Adrenal gland (tissue), 12 donors: Measurements from ENCODE around the gene HDDC3. TPM values are rescaled to one million over a fixed set of nuclear protein-coding genes. Genes with fewer than 3 reads are reported as not detected.
A peak's percentile ranks its signal among the peaks of the same experiment; 100 is the strongest.
"Not testable (repeated sequence)": the region's sequence is repeated elsewhere in the genome, so short reads cannot be mapped to it uniquely, and the experiment has no call there.

ENCODE experiments used
- DNase-seq, 7 donors: peaks; one replicate each; pipeline ENCODE4 v3.0.0-alpha.2; 2019 to 2020
- H3K27ac ChIP-seq, 5 donors: fragments of 200-600 bp; sonication (generic) in 4 of 5; 1 replicate in 3 of 5; 2 replicates in 2 of 5; pipeline versions ENCODE4 v1.5.1 to v1.8.0; 2016 to 2020; ENCODE audit warnings: mild to moderate bottlenecking in 1 of 5
- H3K27me3 ChIP-seq: fragments of 200-600 bp; 2 replicates; pipeline ENCODE4 v1.8.0; 2021
- H3K36me3 ChIP-seq, 2 donors: fragments of 200-600 bp; replicated peaks in 1 of 2; 1 replicate in 1 of 2; 2 replicates in 1 of 2; pipeline versions ENCODE4 v1.5.1 to v1.8.0; 2018 to 2022
- H3K4me1 ChIP-seq, 2 donors: fragments of 200-600 bp; replicated peaks in 1 of 2; 1 replicate in 1 of 2; 2 replicates in 1 of 2; pipeline versions ENCODE4 v1.5.1 to v1.8.0; 2018 to 2021
- H3K4me3 ChIP-seq, 4 donors: fragments of 200-600 bp; sonication (generic) in 3 of 4; one replicate each; pipeline ENCODE4 v1.5.1; 2016 to 2018
- H3K9me3 ChIP-seq, 3 donors: fragments of 200-600 bp; sonication (generic) in 1 of 3; replicated peaks in 1 of 3; 1 replicate in 2 of 3; 2 replicates in 1 of 3; pipeline versions ENCODE4 v1.5.1 to v1.8.0; 2016 to 2021
- POLR2A ChIP-seq, 2 donors: fragments of 450-650 bp; IDR thresholded peaks; one replicate each; pipeline ENCODE4 v1.6.1; 2017; ENCODE audit warnings: antibody characterized with exemption in 2 of 2, mild to moderate bottlenecking in 2 of 2, moderate library complexity in 1 of 2
- WGBS, 4 donors: extraction: QIAGEN DNeasy Blood & Tissue Kit in 2 of 4; methylation state at CpG; one replicate each; pipeline versions ENCODE4 v1.1.5 to v1.1.7; 2013 to 2017; 5-methylcytosine and 5-hydroxymethylcytosine counted together
- intact Hi-C, 2 donors: fragments of 100-400 bp; cut with DNase I; formaldehyde crosslinking; loops; one replicate each; pipeline versions ENCODE4 v1.14.1 to v1.15.0; 2022 to 2023
- polyA plus RNA-seq, 3 donors: library from polyadenylated mRNA; stranded (reverse); fragments of 200-250 nt in 2 of 3; fragments of 350-450 nt in 1 of 3; fragmentation: Illumina TruSeq in 1 of 3; extraction: RNeasy Lipid Tissue Mini Kit (QIAGEN cat#74804) in 1 of 3; gene quantifications; one replicate each; pipeline ENCODE4 v1.2.3, GENCODE V29; 2013 to 2014
- total RNA-seq, 9 donors: library from RNA; depleted of rRNA in 4 of 9; stranded (reverse); fragments of >200 nt in 4 of 9; fragments of 120-200 nt in 1 of 9; fragmentation: NEBNext Ultra II Directional in 1 of 9; extraction: Animal tissue kit (Norgen Biotek cat#: 25700) in 1 of 9; gene quantifications; one replicate each; pipeline versions ENCODE4 v1.1.0 to v1.2.4, GENCODE V29; 2013 to 2023
- TF ChIP-seq, protein P1 (sequence below), 6 experiments: fragments of 450-650 bp in 4 of 6; fragments of 200-600 bp in 2 of 6; sonication (generic) in 1 of 6; IDR thresholded peaks; 1 replicate in 5 of 6; 2 replicates in 1 of 6; pipeline versions ENCODE4 v1.5.1 to v1.8.0; 2016 to 2021; ENCODE audit warnings: antibody characterized with exemption in 6 of 6, mild to moderate bottlenecking in 2 of 6, moderate library complexity in 1 of 6
- donor health status: healthy with polysubstance abuse.
- donor health status: Bipolar disorder and iron deficiency.
- donor health status: DM: yes; HTN: yes; CAD: no.
- donor health status: DM: no; HTN: no; CAD: no.
- donor health status: DM: no; HTN: no; CAD: no.
- donor health status: DM: yes; HTN: yes; CAD: no.

Gene HDDC3
- total and polyA plus RNA-seq, 12 donors: 14.6 to 40.2 (median 27.7) TPM

DNA sequence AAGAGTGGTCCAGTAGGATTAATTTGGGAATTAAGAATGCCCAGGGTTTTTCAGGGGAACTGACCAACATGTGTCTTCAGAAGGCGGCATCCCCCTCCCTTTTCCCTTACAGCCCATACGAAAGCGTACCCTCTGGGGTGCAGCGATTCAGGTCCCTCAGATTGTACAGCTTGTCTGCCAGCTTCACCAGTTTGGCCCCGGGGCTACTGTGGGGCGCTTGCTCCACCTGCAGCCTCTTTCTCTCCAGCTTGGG, 848 bp downstream of the HDDC3 start:
- TF ChIP-seq, protein P1, sequence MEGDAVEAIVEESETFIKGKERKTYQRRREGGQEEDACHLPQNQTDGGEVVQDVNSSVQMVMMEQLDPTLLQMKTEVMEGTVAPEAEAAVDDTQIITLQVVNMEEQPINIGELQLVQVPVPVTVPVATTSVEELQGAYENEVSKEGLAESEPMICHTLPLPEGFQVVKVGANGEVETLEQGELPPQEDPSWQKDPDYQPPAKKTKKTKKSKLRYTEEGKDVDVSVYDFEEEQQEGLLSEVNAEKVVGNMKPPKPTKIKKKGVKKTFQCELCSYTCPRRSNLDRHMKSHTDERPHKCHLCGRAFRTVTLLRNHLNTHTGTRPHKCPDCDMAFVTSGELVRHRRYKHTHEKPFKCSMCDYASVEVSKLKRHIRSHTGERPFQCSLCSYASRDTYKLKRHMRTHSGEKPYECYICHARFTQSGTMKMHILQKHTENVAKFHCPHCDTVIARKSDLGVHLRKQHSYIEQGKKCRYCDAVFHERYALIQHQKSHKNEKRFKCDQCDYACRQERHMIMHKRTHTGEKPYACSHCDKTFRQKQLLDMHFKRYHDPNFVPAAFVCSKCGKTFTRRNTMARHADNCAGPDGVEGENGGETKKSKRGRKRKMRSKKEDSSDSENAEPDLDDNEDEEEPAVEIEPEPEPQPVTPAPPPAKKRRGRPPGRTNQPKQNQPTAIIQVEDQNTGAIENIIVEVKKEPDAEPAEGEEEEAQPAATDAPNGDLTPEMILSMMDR (IDR thresholded peaks at IDR 0.05): no peak
- TF ChIP-seq POLR2A (IDR thresholded peaks at IDR 0.05): peak in 1 of 2 donors; percentile 48
- 16 to 22% (median 21%) methylated on average over 6 of the region's 6 CpGs for WGBS, 4 donors
- Histone ChIP-seq H3K27me3 (no peaks in the 10 kb centered on the region), H3K4me1 (peaks cover 33 to 52% of the 10 kb centered on the region in 2 donors), H3K27ac (peak overlapping the region; percentile 74 to 95 (median 89)), H3K9me3 (no peaks in the 10 kb centered on the region), H3K36me3 (no peaks in the 10 kb centered on the region), H3K4me3 (peak overlapping the region in 1 of 4 donors; percentile 70)
- intact Hi-C loops: no loop called here
- no peak for DNase-seq

DNA sequence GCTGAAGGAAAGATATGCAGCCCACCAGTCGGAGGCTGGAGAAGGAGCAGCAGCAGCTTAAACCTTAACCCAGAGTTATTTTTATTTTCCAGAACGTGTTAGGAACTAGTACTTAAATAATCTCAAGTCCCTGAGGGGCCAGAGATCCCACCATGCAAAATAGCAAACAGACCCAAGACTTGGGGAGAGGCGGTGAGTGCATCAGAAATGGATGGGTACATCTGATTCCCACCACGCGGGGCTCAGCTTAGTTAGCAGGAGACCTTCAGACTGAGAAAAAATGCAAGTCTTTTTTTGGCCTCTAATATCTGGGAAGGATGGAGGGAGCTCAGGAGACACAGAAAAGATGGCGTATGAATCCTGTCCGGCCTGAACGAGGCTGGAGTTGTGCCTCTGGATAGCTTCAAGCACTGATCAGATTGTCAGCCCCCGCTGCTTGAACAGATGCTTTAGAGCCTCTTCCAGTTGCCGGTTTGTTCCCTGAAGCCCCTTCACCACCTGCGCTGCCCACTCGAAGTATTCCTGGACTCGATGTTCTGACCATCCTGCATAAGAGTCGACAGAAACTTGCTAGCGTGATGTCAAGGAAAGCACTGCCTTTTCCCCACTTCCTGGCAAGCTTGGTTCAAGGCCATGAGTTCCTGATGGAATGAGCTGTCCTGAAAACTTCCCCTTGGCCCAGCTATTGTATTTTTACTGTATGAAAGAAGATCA, 1.3 kb downstream of the HDDC3 start:
- TF ChIP-seq, protein P1 (IDR thresholded peaks at IDR 0.05): no peak
- TF ChIP-seq POLR2A (IDR thresholded peaks at IDR 0.05): no peak

DNA sequence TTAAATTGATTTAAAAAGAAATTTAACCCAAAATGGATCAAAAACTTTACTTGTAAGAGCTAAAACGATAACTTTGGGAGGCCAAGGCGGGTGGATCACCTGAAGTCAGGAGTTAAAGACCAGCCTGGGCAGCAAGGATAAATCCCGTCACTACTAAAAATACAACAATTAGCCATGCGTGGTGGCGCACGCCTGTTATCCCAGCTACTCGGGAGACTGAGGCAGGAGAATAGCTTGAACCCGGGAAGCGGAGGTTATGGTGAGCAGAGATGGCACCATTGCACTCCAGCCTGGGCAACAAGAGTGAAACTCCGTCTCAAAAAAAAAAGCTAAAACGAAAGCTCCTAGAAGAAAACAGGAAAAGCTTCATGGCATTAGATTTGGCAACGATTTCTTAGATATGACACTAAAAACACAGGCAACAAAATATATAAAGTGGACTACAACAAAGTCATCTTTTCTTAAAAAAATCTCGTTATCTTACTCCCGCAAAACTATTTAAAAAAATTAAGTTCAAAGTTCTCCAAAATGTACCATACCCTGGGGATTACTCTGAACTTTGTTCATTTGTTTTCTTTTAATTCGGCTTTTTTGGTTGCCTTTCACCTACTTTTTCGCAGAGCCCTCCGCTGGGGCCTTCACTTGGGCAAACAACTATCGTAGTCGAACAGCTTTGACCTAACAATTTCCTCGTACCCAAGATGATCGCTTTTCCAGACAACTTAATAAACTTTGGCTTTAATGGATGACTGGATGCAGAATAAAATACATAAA, 2.9 kb downstream of the HDDC3 start:
- intact Hi-C loops: no loop called here
- H3K27ac ChIP-seq: peak overlapping the region; percentile 67 to 95 (median 89)
- TF ChIP-seq, protein P1 (IDR thresholded peaks at IDR 0.05): no peak
- no peak for TF ChIP-seq POLR2A (IDR thresholded peaks at IDR 0.05)
- H3K4me1 ChIP-seq: peaks cover 19 to 36% of the 10 kb centered on the region in 2 donors
- H3K27me3 ChIP-seq: no peaks in the 10 kb centered on the region
- 55 to 60% (median 59%) methylated on average over 21 of the region's 21 CpGs for WGBS, 4 donors
- no peaks in the 10 kb centered on the region for H3K36me3 ChIP-seq
- DNase-seq: no peak
- peak overlapping the region in 2 of 4 donors; percentile 60 to 64 for H3K4me3 ChIP-seq
- H3K9me3 ChIP-seq: no peaks in the 10 kb centered on the region

More for the DNA sequence above, 1.3 kb downstream of the HDDC3 start:
- peak in 6 of 7 donors; percentile 59 to 73 (median 67) for DNase-seq
- peak overlapping the region; percentile 76 to 95 (median 89) for H3K27ac ChIP-seq
- H3K27me3 ChIP-seq: no peaks in the 10 kb centered on the region
- H3K4me3 ChIP-seq: peak overlapping the region in 1 of 4 donors; percentile 64
- intact Hi-C loops: no loop called here
- 43 to 60% (median 52%) methylated on average over 15 of the region's 15 CpGs for WGBS, 4 donors
- H3K9me3 ChIP-seq: no peaks in the 10 kb centered on the region
- H3K4me1 ChIP-seq: peaks cover 28 to 47% of the 10 kb centered on the region in 2 donors
- H3K36me3 ChIP-seq: no peaks in the 10 kb centered on the region

DNA sequence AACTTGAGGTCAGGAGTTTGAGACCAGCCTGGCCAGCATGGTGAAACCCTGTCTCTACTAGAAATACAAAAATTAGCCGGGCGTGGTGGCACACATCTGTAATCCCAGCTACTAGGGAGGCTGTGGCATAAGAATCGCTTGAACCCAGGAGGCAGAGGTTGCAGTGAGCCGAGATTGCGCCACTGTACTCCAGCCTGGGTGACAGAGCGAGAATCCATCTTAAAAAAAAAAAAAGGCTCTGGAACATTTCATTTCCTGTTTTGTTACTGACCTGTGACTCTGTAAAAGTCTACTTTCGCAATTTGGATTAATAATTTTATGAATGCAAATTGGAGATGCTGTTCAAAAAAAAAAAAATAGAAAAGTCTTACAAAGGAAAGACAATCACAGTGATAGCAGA, 4.2 kb downstream of the HDDC3 start:
- peak overlapping the region in 2 of 5 donors; percentile 29 to 95 for H3K27ac ChIP-seq
- H3K4me3 ChIP-seq, DNase-seq, H3K36me3 ChIP-seq, H3K9me3 ChIP-seq, H3K27me3 ChIP-seq, intact Hi-C loops: not testable (repeated sequence)
- H3K4me1 ChIP-seq: peaks cover 18 to 35% of the 10 kb centered on the region in 2 donors
- WGBS, 4 donors: 56 to 85% (median 75%) methylated on average over 7 of the region's 7 CpGs

DNA sequence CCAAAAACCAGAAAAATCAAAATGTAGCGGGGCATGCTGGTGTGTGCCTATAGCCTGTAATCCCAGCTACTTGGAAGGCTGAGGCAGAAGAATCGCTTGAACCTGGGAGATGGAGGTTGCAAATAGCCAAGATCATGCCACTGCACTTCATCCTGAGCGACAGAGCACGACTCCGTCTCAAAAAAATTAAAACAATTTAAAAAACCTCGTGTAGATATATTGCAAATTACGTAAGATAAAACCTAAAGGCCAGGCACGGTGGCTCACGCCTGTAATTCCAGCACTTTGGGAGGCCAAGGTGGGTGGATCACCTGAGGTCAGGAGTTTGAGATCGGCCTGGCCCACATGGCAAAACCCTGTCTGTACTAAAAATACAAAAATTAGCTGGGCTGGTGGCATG, 5.6 kb downstream of the HDDC3 start:
- 92 to 93% (median 93%) methylated on average over 10 of the region's 10 CpGs for WGBS, 4 donors
- intact Hi-C loops, DNase-seq, H3K36me3 ChIP-seq, H3K27ac ChIP-seq, H3K9me3 ChIP-seq, H3K27me3 ChIP-seq, H3K4me3 ChIP-seq: not testable (repeated sequence)
- peaks cover 13 to 30% of the 10 kb centered on the region in 2 donors for H3K4me1 ChIP-seq
